ENCODE results near the gene GCK.

GCK gene

GRCh38 chr7:44223362-44224079, 34.3 kb upstream of the GCK start:
- H3K27ac ChIP-seq, result no peak overlapping the region
- H3K4me3 ChIP-seq, result no peak overlapping the region

DNA sequence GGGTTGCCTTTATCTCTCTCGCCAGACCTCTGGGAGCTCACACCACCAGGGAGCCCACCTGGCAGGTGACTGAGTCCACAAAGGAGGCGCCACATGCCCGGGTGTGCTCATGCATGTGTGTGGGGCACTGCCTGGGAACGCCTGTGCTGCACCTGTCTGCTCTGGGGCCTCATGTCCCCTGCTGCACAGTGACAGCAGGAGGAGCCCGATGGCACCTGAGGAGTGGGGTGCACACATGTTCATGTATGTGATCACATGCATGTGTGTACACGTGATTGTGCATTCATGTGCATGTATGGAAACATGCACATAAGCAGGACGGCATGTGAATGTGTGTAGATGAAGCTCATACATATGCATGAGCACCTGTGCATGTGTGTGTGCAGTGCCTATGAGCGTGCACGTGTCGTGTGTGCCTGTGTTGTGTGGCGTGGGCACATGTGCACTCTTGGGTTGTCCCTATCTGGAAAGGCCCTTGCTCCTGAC, 33.6 kb upstream of the GCK start:
- no peak overlapping the region for H3K27ac ChIP-seq
- no peak overlapping the region for H3K4me3 ChIP-seq

DNA sequence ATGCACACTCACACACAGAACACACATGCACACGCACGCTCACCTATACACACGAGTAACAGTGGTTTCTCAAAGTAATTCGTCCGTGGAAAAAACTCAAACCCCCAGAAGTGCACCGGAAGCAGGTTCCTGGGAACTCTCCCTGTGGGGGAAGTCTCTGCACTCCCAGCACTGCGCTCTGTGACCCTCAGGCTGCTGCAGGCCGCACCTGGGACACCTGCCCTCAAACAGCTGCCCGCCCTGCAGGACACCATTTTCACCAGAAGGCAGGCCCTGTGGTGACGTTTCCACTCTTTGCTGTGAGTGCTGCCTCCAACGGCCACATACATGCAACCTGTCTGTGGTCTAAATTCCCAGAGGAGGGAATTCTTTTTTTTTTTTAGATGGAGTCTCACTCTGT, 32.8 kb upstream of the GCK start:
- H3K27ac ChIP-seq, result no peak overlapping the region

DNA sequence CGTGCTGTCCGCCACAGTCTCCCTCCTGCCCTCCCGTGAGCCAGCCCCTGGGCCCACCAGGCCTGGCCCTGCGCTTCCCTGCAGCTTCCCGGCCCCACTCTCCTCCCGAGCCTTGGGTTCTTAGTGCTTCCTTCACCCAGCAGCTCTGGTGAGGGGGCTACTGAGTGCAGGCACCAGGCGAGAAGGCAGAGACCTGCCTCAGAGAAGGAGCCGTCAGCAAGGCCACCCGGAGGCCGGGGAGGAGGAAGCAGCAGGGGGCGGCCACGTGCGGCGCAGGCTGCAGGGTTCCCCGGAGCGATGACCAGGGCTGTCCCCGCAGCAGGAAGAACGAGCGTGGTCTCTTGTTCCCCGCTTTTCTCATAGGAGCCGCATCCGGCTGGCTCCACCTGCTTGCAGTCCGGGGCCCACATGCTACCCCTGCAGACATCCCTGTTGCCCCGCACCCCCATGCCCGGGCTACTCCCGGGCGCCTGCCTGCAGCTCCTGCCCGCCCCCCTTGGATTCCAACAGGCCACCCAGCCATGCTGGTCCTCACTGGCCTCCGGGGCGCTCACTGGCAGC, 32.1 kb upstream of the GCK start:
- Histone ChIP-seq H3K4me3 (no peak overlapping the region), H3K27ac (no peak overlapping the region)

More for the DNA sequence above, 32.8 kb upstream of the GCK start:
- no peak overlapping the region for H3K4me3 ChIP-seq

- Histone ChIP-seq H3K4me3 (no peak overlapping the region), H3K27ac (no peak overlapping the region)
Measured at GRCh38 chr7:44220358-44221112, 31.3 kb upstream of the GCK start.

DNA sequence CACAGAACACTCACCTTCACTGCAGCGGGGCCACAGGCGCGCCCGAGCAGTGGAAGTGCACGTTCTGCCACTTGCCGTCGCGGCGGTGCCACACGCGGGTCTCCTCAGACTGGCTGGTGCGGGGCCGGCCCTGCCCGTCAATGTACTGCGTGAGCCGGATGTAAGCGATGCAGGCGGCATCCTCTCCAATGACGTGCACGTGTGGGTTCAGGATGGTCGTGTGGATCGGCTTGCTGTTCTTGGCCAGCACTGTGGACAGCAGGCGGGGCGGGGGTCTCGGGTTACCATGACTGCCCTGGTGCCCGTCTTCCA, 30.8 kb upstream of the GCK start:
- H3K4me3 ChIP-seq, result no peak overlapping the region
- no peak overlapping the region for H3K27ac ChIP-seq

DNA sequence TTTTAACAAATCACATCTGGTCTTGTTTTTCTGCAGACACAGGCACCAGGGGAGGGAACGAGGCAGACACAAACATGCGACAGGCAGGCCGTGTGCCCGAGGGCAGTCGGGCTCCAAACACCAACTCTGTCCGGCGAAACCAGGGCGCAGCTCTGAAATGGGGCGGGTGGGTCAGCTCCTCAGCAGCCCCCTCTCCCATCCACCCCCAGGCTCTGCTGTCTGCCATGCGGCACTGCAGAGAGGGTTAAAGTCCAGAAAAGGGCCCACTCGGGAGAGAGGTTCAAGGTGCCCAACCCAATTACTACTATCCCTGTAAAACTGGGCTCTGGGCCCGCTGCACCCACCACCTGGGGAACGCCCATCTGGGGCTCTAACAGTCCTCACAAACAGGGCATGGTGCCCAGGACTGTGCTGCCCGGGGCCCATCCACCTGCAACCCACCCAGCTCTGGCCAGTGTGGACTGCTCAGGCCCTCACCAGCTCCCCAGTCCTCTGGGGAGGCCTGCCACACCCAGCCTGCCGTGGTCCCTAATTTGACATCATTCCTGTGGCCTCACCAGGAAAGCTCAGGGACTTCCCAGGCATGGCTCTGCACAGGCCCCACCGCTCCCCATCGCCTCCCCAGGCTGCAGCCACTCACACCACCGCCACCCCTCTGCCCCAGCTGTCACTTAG, 30.3 kb upstream of the GCK start:
- Histone ChIP-seq H3K27ac (no peak overlapping the region), H3K4me3 (no peak overlapping the region)

- no peak overlapping the region for H3K4me3 ChIP-seq
- H3K27ac ChIP-seq, result peak overlapping the region in 1 of 21 experiments; percentile 17
Measured at GRCh38 chr7:44218418-44219201, 29.4 kb upstream of the GCK start.

DNA sequence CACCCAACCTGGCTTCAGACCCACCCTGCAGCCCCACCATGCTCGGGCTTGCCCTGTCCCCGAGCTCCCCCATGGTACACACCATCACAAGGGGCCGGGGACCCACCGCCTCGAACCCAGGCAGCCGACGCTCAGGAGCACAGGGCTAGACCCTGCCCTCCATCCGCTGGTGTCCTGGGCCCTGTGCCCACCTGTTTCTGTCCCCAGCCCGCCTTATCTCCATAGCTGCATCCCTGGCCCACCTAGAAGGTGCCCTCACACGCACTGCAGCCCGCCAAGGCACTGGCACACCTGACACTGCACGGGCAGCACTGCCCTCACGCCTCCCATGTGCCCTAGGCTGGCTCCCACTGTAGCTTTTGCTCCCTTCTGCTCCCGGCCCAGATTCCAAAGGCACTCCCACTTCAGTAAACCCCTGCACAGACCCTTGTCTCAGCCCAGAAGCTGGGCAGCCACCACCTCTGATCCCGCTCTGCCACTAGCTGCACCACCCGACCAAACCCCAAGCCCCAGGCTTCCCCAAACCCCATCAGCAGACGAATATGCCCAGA, 28.7 kb upstream of the GCK start:
- Histone ChIP-seq H3K27ac (no peak overlapping the region), H3K4me3 (no peak overlapping the region)

DNA sequence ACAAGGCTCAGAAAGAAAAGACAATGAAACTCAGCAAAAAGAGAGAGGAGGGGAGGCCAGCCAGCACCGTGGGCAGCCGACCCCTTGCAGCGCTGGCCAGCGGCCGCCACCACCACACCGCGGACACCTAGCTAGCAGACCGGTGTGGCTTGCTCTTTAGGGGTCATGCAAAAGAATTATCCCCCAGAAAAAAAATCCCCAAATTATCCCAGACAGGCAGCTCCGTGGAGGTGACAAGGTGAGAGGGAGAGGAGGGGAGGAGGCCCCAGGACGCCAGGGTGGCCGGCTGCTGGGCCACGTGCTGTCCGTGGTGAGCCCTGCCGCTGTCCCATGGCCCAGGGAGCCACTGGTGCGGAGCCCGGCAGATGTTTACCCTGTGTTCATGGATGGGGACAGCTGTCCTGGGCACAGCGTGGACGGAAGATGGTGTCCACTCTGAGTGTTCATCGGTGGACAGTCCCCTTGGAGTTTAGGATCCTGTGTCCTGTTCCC, 28.0 kb upstream of the GCK start:
- Histone ChIP-seq H3K4me3 (no peak overlapping the region), H3K27ac (no peak overlapping the region)

DNA sequence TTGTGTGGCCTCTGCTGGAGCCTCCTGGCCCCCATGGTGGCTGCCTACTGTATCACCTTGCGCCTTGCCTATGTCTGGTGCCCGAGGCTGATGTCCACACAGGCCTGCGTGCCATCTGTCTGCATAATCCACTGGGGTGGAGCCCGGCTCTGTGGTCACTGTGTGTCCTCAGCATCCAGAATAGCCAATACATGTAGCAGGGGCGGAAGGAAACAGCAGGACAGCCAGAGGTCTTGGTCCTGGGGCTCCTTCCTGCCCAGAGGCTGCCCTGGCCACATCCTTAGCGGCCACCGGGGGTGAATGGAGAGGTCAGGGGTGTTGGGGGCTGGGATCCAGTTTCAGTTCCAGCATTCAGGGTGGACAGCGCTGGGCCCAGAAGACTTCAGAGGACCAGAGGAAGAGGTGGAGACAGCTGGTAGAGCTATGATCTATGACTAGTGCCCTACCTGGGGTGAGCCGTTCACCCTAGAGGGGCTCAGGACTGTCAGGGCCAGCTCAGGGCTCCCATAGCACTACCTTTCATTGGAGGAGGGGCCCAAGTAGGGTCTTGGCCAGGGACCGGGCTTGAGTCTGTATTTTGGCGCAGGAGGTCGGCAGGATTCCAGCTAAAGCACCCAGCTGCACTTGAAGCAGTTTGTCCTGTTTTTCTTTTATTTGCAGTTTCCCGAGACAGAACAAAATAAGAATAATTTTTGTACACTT, 27.4 kb upstream of the GCK start:
- Histone ChIP-seq H3K27ac (no peak overlapping the region), H3K4me3 (no peak overlapping the region)

- H3K4me3 ChIP-seq, result no peak overlapping the region
- no peak overlapping the region for H3K27ac ChIP-seq
Measured at GRCh38 chr7:44216019-44216418, 26.8 kb upstream of the GCK start.

DNA sequence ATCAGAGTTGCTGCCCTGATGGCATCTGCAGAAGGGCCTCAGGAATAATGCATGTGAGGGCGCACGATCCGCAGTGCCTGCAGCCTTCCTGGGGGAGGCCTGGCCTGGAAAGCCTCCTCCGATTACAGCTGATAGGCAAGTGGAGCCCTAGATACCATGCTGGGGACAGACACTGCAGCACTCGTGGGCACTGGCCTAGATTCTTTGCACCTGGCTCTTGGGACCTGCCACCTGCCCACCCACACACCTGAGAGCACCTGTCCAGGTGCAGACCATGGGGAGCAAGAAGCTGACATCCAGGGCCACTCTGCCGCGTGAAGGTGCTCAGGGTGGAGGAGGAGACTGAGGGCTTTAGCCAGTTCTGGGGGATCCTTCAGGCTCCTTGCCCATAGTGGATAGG, 26.3 kb upstream of the GCK start:
- no peak overlapping the region for H3K27ac ChIP-seq
- H3K4me3 ChIP-seq, result no peak overlapping the region

DNA sequence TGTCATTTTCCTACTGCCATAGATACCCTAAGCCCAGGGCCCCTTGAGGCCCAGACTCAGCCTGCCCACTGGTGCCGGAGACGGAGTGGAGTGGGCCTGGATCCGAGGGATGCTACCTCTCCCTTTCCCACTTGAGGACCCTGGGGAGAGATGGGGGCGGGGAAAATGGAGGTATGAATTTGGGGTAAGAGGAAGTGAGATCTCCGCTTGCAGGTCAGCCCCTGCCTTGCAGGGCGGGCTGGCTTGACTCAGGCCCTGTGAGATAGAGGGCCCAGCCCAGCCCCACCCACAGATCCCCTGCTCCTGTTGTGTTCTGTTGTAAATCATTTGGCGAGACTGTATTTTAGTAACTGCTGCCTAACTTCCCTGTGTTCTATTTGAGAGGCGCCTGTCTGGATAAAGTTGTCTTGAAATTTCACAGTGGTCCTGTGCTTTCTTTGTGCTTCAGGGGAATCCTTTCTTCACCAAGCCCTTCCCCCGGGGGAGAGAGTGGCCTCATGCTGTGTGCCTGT, 24.7 kb upstream of the GCK start:
- Histone ChIP-seq H3K4me3 (no peak overlapping the region), H3K27ac (no peak overlapping the region)

- Histone ChIP-seq H3K4me3 (no peak overlapping the region), H3K27ac (no peak overlapping the region)
Measured at GRCh38 chr7:44213206-44213876, 24.1 kb upstream of the GCK start.

- no peak overlapping the region for H3K4me3 ChIP-seq
- no peak overlapping the region for H3K27ac ChIP-seq
Measured at GRCh38 chr7:44212581-44213184, 23.4 kb upstream of the GCK start.

GRCh38 chr7:44212018-44212417, 22.8 kb upstream of the GCK start:
- H3K4me3 ChIP-seq, result no peak overlapping the region
- no peak overlapping the region for H3K27ac ChIP-seq
